KG1 (cell line): ENCODE data around the gene JARID2.
A peak's percentile ranks its signal among the peaks of the same experiment; 100 is the strongest.

Experiments
- DNase-seq: peaks from one replicate; lab custom pipeline; 2025; lab: John Stamatoyannopoulos, UW

JARID2 gene

DNA sequence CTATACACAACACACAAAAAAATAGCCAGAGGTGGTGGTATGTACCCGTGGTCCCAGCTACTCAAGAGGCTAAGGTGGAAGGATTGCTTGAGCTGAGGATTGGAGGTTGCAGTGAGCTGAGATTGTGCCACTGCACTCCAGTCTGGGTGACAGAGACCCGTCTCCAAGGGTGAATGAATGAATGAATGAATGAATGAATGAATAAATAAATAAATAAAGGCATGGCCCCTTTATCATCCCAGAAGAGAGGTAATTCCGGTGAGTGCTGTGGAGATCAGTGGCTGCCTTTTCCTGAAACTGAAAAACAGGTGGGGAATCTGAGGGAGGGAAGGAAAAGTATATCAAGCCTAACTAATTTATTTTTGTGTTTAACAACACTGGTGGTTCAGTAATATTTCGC, 90.0 kb downstream of the JARID2 start:
- no peak for DNase-seq

DNA sequence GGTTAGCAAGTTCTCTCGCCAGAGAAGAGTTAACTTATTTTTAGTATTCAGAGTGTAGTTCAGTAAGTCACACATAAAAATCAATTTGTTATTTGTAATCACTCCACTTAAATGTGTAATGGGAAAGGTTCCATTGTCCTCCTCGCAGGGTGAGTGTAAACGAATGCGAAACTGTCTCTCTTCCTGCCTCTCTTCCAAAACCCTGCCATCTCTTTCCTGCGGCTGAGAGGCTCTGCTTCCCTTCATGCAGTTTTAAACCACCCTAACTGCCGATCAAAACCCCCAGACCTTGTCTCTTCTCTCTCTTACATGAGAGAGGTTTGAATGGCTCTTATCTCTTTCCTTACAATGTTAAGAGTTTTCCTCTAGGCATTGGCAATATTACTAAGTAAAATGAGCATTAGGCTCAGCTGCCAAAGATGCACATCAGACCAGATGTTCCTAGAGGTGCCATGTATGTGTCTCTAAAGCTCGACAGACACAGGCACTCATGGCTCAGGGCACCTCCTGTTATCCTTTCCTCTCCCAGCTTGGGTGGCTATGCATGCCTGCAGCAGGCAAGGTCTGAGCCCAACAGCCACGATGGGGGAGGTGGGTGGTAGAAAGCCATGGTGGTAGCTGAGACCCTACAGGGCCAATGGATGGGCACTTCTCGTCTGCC, 91.2 kb downstream of the JARID2 start:
- DNase-seq: no peak

DNA sequence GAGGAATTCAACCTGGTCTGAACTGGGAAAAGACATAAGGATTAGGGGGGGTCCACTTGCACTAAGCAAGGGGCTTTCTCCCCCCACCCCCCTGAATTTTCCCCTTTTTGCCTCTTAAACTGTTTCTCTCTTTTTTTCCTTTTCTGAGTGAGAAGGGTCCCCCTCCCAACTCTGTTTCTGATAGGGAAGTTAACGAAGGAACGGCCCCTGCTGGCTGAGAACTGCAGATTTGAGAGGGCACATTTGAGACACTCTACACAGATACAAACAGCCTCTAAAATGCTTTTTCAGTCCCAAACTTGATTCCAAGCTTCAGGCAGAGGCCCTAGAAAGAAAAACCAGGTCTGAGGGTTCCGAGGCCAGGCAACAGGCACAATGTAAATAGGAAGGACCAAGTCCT, 91.7 kb downstream of the JARID2 start:
- no peak for DNase-seq

DNA sequence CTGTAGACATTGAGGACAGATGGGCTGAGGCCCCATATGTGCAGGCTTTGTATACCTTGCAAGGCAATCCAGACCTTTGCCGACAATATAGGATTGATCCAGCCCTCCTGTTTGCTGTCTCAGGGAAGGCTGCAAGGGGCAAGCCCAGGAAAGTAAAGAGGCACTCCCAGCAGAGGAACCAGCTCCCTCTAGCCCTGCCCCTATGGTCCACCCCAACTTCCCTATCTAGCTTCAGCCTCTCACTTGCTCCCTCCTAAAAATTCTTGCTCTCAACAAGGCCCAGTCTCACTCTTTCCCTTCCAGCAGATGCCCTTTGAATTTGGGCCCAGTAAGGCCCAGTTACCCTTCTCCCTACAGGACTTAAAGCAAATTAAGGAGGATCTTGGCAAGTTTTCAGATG, 92.6 kb downstream of the JARID2 start:
- no peak for DNase-seq

DNA sequence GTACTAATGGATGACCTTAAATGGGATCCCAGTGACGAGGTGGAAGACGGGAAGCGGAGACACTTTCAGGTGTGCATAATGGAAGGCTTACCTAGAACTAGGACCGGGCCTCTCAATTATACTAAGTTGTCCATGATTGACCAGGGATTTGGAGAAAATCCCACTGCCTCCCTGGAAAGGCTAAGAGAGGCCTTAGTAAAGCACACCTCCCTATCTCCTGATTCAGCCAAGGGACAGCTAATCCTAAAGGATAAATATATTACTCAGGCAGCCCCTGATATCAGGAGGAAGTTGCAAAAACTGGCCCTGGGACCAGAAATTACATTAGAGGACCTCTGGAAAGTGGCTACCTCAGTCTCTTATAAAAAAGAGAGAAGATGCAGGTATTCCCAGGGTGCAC, 93.2 kb downstream of the JARID2 start:
- no peak for DNase-seq

DNA sequence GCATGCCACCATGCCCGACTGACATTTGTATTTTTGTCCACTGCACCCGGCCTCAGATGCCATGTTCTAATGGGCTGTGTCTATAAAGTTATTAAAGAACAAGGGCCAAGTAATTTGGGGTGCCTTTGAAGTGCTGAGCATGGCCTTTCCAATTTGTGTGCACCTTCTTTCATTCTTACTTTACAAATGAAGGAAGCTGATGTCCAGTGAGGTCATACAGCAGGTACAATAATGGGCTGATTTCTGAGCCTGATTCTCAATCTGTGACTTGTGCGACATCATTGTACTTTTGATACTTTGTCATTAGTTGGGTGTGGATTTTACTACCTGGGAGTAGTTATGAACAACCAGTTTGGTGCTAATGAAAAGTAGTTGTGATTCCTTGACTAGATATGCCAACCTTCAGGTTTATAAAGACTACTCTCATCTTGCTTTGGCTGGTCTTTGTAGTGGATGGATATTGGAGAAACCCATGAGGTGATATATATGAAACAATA, 94.3 kb downstream of the JARID2 start:
- no peak for DNase-seq

DNA sequence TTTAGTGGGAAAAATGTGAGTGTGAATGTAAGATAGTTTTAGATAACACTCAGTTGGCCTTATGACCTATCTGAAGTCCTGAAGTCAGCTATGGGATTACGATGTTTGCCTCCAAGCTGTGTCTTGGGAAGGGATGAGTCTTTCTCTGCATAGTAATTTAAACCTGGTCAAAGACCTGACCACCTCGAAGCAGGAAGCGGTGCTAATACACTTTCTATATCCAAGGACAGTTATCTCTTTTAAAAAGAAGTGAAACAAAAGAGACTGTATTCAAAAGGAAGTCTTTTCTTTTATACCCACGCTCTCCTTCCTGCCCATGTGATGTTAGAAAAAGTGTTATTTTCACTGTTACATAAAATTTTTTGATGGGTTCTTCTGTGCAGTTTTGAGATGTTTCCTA, 94.9 kb downstream of the JARID2 start:
- DNase-seq: peak; percentile 39

DNA sequence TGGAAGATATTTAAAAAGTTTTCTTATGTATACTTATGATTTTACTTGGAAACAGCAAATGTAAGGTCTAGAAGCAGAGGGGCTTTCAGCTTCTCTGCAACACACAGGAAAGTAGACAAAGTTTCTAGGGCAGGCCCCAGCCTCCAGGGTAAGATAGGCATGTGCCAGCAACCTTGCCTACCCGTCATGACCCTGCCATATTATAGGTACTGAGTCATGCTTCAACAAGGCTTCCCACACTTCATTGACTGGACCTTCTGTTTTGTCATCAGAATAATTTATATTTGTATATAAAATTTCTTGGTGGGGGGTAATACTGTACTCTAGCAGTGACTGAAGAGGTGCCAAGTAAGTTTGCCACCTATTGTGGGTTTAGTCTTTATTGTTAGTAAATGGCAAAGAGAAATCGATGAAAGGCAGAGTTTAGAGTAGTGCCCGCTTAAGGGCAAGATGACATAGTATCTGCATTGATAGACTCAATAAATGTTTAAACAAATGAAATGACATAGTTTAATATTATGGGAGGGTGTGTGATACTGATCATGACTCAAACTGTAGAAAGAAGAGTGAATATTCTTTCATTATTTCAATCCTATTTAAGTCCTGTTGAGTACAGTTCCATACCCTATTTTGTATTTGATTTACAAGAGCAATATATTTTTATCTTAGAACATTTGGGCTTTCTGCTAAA, 95.6 kb downstream of the JARID2 start:
- DNase-seq: no peak

DNA sequence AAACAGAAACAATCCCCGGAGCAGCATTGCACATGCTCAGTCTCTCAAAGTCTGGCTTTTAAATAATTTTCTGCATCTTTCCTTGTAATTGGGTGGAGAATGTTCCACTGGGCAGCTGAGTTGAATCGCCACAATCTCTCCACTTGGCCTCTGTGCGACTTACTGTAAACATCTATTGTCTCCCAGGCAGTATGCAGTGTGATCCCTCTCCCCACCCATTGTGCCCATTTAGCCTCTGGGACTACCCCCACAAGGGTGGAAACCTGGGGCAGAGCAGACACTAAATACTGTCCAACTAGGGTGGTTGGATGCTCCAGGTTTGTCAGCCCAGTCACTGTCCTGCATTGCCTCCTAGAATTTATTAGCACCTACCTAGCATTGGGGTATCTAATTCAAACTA, 96.2 kb downstream of the JARID2 start:
- DNase-seq: no peak

DNA sequence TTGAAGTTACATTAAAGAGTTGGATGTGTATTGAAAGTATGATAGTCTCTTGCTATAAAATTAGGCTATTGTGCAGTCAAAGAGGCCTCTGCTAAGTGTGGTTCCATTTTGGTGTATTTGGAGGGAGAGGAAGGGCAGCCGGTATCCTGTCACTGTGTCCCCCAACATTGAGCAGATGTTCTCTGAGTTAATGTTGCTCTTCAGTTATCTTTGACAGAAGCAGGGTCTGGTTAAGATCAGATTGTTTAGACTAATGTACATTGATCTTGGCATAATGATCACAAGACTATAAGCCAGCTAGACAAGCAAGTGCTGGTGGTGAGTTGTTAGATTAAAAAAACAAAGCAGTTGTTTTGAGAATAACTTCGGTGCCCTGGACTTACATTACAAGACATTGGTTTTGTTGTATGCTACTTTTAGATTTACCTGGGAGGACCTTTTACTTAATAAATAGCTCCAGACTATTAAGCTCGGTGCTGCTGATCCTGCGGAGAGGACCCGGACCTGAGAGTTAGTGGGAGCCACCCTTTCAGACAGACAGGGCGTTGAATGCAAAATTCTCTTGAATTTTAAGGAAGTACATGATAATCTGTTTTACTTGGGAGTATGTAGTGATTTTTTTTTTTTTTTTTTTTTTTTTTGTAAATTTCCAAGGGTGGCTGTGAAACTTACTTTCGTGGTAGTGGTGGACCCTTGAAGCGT, 97.8 kb downstream of the JARID2 start:
- DNase-seq: no peak

DNA sequence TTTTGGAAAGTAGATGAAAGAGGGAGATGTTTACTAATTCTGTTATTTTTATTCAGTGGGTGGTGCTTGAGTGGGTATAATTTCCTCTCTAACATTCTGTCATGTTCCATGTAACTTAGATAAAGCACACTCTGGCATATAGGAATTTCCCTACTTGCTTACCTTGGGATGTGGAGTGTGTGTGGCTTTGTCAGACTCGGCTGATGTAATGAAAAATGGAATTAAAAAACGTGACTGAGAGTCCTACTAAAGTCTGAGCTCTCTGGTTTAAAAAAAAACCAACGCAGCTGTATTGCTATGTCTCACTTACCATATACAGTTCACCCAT, 98.3 kb downstream of the JARID2 start:
- no peak for DNase-seq

DNA sequence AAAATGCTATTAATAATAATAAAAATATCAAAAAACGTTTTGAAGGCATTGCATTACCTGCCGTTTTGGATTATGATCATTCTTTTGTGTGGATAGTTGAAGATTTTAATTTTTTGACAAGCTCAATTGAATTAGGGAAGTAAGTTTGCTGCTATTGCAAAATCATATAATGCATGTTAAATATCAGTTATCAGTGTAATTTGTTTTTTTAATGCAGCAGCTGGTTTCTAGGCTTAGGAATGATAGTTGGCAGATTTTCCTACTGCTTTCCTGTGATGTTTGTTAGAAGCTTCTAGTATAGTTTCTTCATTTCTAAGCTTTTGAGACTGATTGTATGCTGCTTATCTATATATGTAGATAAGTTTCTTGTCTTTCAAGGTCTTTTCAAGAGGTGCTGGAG, 99.0 kb downstream of the JARID2 start:
- no peak for DNase-seq

DNA sequence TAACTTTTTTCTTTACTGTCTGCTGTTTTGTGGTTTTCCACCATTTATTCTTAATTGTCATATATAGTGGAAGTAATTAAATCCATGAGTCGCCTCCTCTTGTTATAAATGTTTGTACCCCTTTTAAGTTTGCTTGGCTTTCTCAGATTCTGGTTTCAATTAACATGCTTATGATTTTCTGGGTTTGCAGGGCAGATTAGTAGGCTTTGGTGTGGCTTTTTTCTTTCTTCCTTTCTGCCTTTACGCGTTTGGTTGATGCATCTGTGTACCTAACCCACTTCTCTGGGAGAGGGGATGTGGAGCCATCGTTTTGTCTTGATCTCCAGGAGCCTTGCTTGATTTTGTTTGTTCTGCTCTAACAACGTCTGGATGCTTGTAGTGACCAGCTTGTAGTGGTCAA, 100.4 kb downstream of the JARID2 start:
- DNase-seq: no peak

DNA sequence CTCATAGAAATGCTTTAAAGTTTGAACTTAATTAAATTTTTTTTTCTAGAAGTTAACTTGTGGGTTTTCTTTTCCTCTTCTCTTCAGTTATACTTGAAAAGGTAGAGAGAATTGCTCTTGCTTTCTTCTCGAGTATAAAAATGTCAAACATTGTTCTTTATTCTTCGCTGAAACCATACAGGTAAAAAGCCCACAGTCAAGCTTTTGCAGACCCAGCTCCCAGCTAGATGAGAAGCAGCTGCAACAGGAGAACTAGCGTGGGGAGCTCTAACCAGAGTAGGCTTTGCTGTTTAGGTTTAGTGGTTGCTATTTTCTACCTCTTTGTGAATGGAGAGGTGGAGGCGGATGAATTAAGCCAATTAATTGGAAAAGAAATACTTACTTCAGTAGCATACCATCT, 102.7 kb downstream of the JARID2 start:
- DNase-seq: no peak

DNA sequence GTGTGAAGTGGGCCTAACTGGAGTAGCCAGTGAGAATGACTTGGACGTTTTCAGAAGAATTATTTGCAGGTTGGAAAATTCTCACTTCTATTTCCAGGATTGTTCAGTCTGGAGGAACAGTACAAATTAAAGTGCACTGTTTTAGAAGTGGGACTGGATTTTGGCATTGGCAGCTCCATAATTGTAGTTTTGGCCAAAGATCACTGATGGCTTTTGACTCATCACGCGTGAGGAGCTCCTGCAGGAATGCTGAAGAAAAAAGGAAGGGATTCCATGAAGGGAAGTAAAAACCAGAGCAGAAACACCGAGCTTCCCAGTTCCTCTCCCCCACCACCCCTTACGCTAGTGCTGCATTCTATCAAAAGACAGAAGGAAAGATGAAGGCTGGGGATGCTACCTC, 103.5 kb downstream of the JARID2 start:
- DNase-seq: no peak

DNA sequence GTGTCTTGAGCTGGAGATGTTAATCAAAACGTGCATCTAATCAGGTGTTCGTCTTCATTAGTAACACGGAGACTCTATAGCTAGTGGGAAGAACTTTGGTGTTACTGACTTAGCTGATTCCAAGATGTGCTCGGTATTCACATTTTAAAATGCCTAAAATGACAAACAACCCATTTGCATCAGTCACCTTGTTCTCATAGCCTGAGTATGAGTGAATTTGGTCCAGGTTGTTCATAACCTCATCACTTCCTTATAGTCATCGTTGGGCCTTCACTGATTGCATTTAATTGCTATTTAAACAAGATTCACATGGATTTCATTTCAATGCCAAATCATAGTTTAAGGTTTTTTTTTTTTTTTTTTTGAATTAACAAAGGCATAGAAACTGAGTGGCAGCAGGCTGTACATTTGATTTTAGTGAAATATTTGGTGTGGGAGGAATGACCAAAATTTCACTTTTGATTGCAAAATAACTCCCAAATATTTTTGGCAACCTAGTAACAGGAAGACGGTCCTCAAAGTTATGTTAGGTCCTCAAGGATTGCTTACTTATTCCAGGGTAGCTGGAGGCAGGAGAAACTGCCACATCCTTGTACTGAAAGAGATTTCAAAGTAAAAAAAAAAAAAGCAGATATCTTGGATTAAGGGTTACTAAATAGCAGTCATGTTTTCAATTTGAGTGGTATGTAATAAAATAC, 104.7 kb downstream of the JARID2 start:
- no peak for DNase-seq

DNA sequence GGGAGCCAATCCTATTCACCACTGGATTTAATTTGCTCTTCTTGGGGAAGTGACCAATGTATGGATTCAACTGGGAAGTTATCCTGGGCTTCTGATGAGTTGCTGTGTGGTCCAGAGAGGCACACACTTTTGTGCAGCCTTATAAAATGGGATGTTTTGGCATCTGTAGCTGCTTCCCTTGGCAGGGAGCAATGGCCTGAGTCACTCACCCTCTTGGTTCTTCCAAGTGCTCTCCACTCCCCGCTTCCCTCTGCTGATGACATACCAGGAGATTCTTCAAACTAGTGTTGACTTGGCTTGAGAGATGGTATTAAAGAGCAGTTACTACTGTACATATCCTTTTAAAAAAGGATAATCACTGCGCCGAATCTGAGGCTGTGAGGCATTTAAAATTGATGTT, 105.8 kb downstream of the JARID2 start:
- DNase-seq: no peak

DNA sequence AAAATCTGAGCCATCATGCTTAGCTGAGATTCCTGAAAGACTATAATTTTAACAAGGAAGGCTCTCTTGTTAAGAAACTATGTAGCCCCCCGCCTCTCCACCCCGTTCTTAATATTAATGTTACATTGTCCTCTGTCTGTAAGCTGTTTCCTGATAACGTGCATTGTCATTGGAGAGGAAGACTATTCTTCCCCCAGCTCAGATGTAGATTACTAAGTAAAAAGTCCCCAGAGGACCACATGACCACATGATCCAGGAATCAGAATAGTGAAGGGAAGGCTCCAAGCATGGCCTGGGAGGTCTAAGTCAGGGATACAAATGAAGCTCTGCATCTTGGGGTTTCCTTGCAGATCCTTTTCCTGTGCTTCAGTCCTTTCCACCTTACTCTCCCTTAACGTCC, 106.4 kb downstream of the JARID2 start:
- DNase-seq: no peak

DNA sequence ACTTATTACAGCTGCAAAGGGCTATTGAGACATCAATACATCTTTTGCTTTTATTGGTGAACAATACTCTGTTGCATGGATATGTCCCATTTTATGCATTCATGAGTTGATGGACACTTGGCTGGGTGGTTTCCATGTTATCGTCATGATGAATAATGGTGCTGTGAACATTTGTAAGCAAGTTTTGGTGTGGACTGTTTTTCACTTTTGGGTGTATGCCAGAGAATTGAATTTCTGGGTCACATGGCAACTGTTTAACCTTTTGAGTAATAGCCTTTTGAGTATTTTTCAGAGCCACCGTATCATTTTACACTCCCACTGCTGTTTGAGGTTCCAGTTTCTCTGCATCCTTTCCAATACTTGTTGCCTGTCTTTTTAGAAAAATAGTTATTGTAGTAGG, 107.0 kb downstream of the JARID2 start:
- no peak for DNase-seq

DNA sequence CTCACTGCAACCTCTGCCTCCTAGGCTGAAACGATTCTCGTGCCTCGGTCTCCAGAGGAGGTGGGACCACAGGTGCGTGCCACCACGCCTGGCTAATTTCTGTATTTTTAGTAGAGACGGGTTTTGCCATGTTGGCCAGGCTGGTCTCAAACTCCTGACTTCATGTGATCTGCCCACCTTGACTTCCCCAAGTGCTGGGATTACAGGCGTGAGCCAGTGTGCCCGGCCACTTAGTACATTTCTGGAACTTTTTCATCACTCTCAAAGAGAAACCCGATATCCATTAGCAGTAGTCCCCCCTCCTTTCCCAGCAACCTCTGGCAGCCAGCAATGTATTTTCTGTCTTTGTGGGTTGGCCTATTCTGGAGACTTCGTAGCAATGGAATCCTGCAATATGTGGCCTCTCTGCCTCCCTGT, 109.8 kb downstream of the JARID2 start:
- no peak for DNase-seq

DNA sequence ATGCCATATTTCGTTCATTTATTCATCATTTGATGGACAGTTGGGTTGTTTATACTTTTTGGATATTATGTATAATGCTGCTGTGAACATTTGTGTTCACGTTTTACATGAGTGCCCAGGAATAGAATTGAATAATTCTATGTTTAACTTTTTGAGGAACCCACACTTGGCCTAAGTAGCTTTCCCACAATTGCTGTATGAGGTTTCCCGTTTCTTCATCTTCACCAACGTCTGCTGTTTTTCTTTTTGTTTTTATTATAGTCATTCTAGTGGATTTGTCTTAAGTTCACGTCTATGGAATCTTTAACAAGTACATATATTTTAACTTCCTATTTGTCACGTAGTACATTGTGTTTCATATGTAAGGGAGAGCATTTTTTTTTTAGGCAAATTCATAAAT, 110.3 kb downstream of the JARID2 start:
- no peak for DNase-seq

DNA sequence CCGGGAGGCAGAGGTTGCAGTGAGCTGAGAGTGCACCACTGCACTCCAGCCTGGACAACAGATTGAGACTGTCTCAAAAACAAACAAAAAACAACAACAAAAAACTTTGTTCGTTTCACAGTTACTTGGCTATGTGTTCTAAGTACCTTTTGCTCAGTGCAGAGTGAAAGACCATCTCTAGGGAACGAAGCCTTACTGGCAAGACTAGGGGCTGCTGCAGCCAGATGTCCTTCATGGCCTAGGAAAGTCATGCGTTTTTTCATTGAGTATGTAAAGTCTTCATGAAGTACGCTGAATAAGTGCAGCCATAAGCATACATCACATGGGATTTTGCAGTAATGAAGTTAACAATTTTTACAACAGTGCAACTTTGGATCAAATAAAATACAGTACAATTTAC, 111.1 kb downstream of the JARID2 start:
- DNase-seq: no peak

DNA sequence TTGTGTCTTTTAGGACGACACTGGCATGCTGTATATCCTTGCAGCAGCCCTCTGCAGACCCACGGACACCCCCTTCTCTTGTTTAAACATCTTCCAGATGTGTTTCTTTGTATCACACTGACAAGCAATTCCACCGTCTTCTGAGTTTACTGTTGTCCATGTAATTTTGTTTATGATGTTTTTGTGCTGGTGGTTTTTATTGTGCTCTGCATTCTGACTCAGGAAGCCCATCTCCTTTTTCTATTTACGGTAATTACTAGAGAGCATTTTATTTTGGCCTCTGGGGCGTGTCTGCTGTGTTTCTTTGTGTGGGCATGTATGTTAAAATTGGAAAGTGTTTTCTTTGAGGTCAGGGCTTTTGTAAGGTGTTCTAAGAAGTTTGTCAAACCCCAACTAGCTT, 111.9 kb downstream of the JARID2 start:
- no peak for DNase-seq
